Esophagus squamous epithelium (tissue), 4 donors: ENCODE data around the gene OR52N1.

Experiments used
- CTCF ChIP-seq, 6 experiments: fragments of 450-650 bp in 4 of 6; fragments of 200-600 bp in 2 of 6; sonication (generic) in 2 of 6; IDR thresholded peaks; one replicate each; pipeline ENCODE4 v1.5.1; 2016 to 2019; ENCODE audit warnings: antibody characterized with exemption in 6 of 6, mild to moderate bottlenecking in 4 of 6, moderate library complexity in 4 of 6
- POLR2A ChIP-seq, 4 donors: fragments of 450-650 bp; IDR thresholded peaks; one replicate each; pipeline ENCODE4 v1.6.1; 2017; ENCODE audit warnings: antibody characterized with exemption in 4 of 4, mild to moderate bottlenecking in 4 of 4, moderate library complexity in 3 of 4

- TF ChIP-seq CTCF (IDR thresholded peaks at IDR 0.05) (no peak), POLR2A (IDR thresholded peaks at IDR 0.05) (no peak)
These were observed 46.6 kb upstream of the OR52N1 start for GRCh38 chr11:5837695-5838094.
